ENCODE data around the gene MPPED1. TPM values are rescaled to one million over a fixed set of nuclear protein-coding genes. Genes with fewer than 3 reads are reported as not detected.

Gene MPPED1
- polyA plus RNA-seq, 3 donors, result 0.95 to 1.5 (median 1.1) TPM

GRCh38 chr22:43465291-43466015 lies 53.6 kb downstream of the MPPED1 start:
- DNase-seq (ENCODE audit: extremely low read depth in 1 of 11, low read depth in 9 of 11, low spot score in 4 of 11), result no peak

- DNase-seq (ENCODE audit: extremely low read depth in 1 of 11, low read depth in 9 of 11, low spot score in 4 of 11), result no peak
These were observed 54.9 kb downstream of the MPPED1 start for GRCh38 chr22:43466710-43467109.

GRCh38 chr22:43467216-43467940 lies 55.6 kb downstream of the MPPED1 start:
- peak in 4 of 11 donors; percentile 20 to 53 (median 46) for DNase-seq (ENCODE audit: extremely low read depth in 1 of 11, low read depth in 9 of 11, low spot score in 4 of 11)

GRCh38 chr22:43470253-43470652 lies 58.4 kb downstream of the MPPED1 start:
- no peak for DNase-seq (ENCODE audit: extremely low read depth in 1 of 11, low read depth in 9 of 11, low spot score in 4 of 11)

GRCh38 chr22:43470941-43471585 lies 59.2 kb downstream of the MPPED1 start:
- DNase-seq (ENCODE audit: extremely low read depth in 1 of 11, low read depth in 9 of 11, low spot score in 4 of 11), result no peak

- DNase-seq (ENCODE audit: extremely low read depth in 1 of 11, low read depth in 9 of 11, low spot score in 4 of 11), result no peak
These were observed 59.9 kb downstream of the MPPED1 start for GRCh38 chr22:43471606-43472135.

- DNase-seq (ENCODE audit: extremely low read depth in 1 of 11, low read depth in 9 of 11, low spot score in 4 of 11), result no peak
These were observed 61.2 kb downstream of the MPPED1 start for GRCh38 chr22:43473031-43473430.

- DNase-seq (ENCODE audit: extremely low read depth in 1 of 11, low read depth in 9 of 11, low spot score in 4 of 11), result no peak
These were observed 61.6 kb downstream of the MPPED1 start for GRCh38 chr22:43473441-43473840.

- DNase-seq (ENCODE audit: extremely low read depth in 1 of 11, low read depth in 9 of 11, low spot score in 4 of 11), result no peak
These were observed 62.6 kb downstream of the MPPED1 start for GRCh38 chr22:43474161-43475101.

- no peak for DNase-seq (ENCODE audit: extremely low read depth in 1 of 11, low read depth in 9 of 11, low spot score in 4 of 11)
These were observed 63.8 kb downstream of the MPPED1 start for GRCh38 chr22:43475549-43476076.

GRCh38 chr22:43476341-43476740 lies 64.5 kb downstream of the MPPED1 start:
- no peak for DNase-seq (ENCODE audit: extremely low read depth in 1 of 11, low read depth in 9 of 11, low spot score in 4 of 11)

- DNase-seq (ENCODE audit: extremely low read depth in 1 of 11, low read depth in 9 of 11, low spot score in 4 of 11), result no peak
These were observed 65.2 kb downstream of the MPPED1 start for GRCh38 chr22:43476751-43477725.

- DNase-seq (ENCODE audit: extremely low read depth in 1 of 11, low read depth in 9 of 11, low spot score in 4 of 11), result no peak
These were observed 66.2 kb downstream of the MPPED1 start for GRCh38 chr22:43477966-43478365.

GRCh38 chr22:43478621-43479300 lies 66.9 kb downstream of the MPPED1 start:
- no peak for DNase-seq (ENCODE audit: extremely low read depth in 1 of 11, low read depth in 9 of 11, low spot score in 4 of 11)

GRCh38 chr22:43479301-43479950 lies 67.6 kb downstream of the MPPED1 start:
- DNase-seq (ENCODE audit: extremely low read depth in 1 of 11, low read depth in 9 of 11, low spot score in 4 of 11), result no peak

GRCh38 chr22:43479962-43480361 lies 68.1 kb downstream of the MPPED1 start:
- DNase-seq (ENCODE audit: extremely low read depth in 1 of 11, low read depth in 9 of 11, low spot score in 4 of 11), result no peak
